Ovary (tissue), 9 donors: ENCODE results near the gene RTN4IP1. TPM values are rescaled to one million over a fixed set of nuclear protein-coding genes. Genes with fewer than 3 reads are reported as not detected.
"Not testable (repeated sequence)": the region's sequence is repeated elsewhere in the genome, so short reads cannot be mapped to it uniquely, and the experiment has no call there.

Experiments
- DNase-seq, 5 donors: peaks; one replicate each; pipeline ENCODE4 v3.0.0-alpha.2; 2019 to 2020
- H3K27ac ChIP-seq, 2 donors: fragments of 200-600 bp; one replicate each; pipeline versions ENCODE4 v1.5.1 to v1.8.0; 2019 to 2022
- H3K27me3 ChIP-seq: fragments of 200-600 bp; one replicate; pipeline ENCODE4 v1.8.0; 2022
- H3K36me3 ChIP-seq: fragments of 200-600 bp; sonication (generic); one replicate; pipeline ENCODE4 v1.5.1; 2019
- H3K4me1 ChIP-seq: one replicate; pipeline ENCODE4 v1.8.1; 2013; ENCODE audit warnings: mild to moderate bottlenecking, moderate library complexity; ENCODE audit not compliant: insufficient read depth
- H3K4me3 ChIP-seq: fragments of 200-600 bp; sonication (generic); one replicate; pipeline ENCODE4 v1.5.1; 2017
- H3K9me3 ChIP-seq, 2 donors: fragments of 200-600 bp in 1 of 2; sonication (generic) in 1 of 2; one replicate each; pipeline versions ENCODE4 v1.5.1 to v1.8.1; 2013 to 2019; ENCODE audit warnings: mild to moderate bottlenecking in 1 of 2, moderate library complexity in 1 of 2
- CTCF ChIP-seq, 3 donors: fragments of 450-650 bp in 2 of 3; fragments of 200-600 bp in 1 of 3; IDR thresholded peaks; one replicate each; pipeline versions ENCODE4 v1.5.1 to v1.8.0; 2016 to 2022; ENCODE audit warnings: antibody characterized with exemption in 3 of 3, mild to moderate bottlenecking in 1 of 3
- EP300 ChIP-seq: sonication (generic); formaldehyde crosslinking; IDR thresholded peaks from one replicate; pipeline ENCODE4 v1.6.1; 2017; ENCODE audit warnings: antibody characterized with exemption
- POLR2A ChIP-seq: fragments of 450-650 bp; IDR thresholded peaks from one replicate; pipeline ENCODE4 v1.6.1; 2017; ENCODE audit warnings: antibody characterized with exemption, mild to moderate bottlenecking, moderate library complexity
- WGBS, 3 donors: extraction: QIAGEN DNeasy Blood & Tissue Kit in 1 of 3; methylation state at CpG; one replicate each; pipeline versions ENCODE4 v1.1.5 to v1.1.7; 2013 to 2017; 5-methylcytosine and 5-hydroxymethylcytosine counted together
- intact Hi-C, 4 donors: fragments of 100-400 bp; cut with DNase I; formaldehyde crosslinking; loops; one replicate each; pipeline versions ENCODE4 v1.11.0 to v1.15.1; 2022 to 2023
- polyA plus RNA-seq, 2 donors: library from polyadenylated mRNA; stranded (reverse); fragments of 200-250 nt in 1 of 2; fragments of 350-450 nt in 1 of 2; fragmentation: Illumina TruSeq in 1 of 2; extraction: RNeasy Lipid Tissue Mini Kit (QIAGEN cat#74804) in 1 of 2; gene quantifications; one replicate each; pipeline ENCODE4 v1.2.3, GENCODE V29; 2013 to 2014
- total RNA-seq, 7 donors: library from RNA; depleted of rRNA in 2 of 7; stranded (reverse); fragments of >200 nt in 2 of 7; fragmentation: NEBNext Ultra II Directional in 3 of 7; extraction: Animal tissue kit (Norgen Biotek cat#: 25700) in 3 of 7; gene quantifications; one replicate each; pipeline versions ENCODE4 v1.1.0 to v1.2.4, GENCODE V29; 2016 to 2023
- donor health status: DM: no; HTN: no; CAD: no; lungs with moderate emphysema.
- donor health status: DM: no; HTN: no; CAD: no.
- donor health status: Bipolar disorder and iron deficiency.
- donor health status: DM: yes; HTN: yes; CAD: no.
- donor health status: DM: no; HTN: no; CAD: no.
- donor health status: DM: yes; HTN: yes; CAD: no.

RTN4IP1 gene
- total and polyA plus RNA-seq, 9 donors, result 2.0 to 5.2 (median 3.0) TPM

- DNase-seq, result no peak
- WGBS, 3 donors, result 77 to 82% (median 82%) methylated on average over 1 of the region's 1 CpG
- TF ChIP-seq POLR2A (no peak), CTCF (IDR thresholded peaks at IDR 0.05) (no peak), EP300 (no peak)
- Histone ChIP-seq H3K27ac (no peak overlapping the region), H3K27me3 (no peaks in the 10 kb centered on the region), H3K4me3 (no peak overlapping the region), H3K9me3 (no peaks in the 10 kb centered on the region), H3K36me3 (no peaks in the 10 kb centered on the region), H3K4me1 (peaks cover 3% of the 10 kb centered on the region)
- intact Hi-C loops, result no loop called here
These were observed 2.0 kb upstream of the RTN4IP1 start for GRCh38 chr6:106631346-106631745.

- Histone ChIP-seq H3K4me3 (peak overlapping the region; percentile 54), H3K4me1 (peaks cover 3% of the 10 kb centered on the region), H3K27ac (no peak overlapping the region), H3K9me3 (no peaks in the 10 kb centered on the region), H3K27me3 (no peaks in the 10 kb centered on the region), H3K36me3 (no peaks in the 10 kb centered on the region)
- intact Hi-C loops, result no loop called here
- no peak for TF ChIP-seq POLR2A
- no peak for TF ChIP-seq CTCF (IDR thresholded peaks at IDR 0.05)
- no peak for TF ChIP-seq EP300
- DNase-seq, result no peak
- whole genome bisulfite sequencing, 3 donors, result 45 to 47% (median 46%) methylated on average over 5 of the region's 5 CpGs
These were observed 1.1 kb upstream of the RTN4IP1 start for GRCh38 chr6:106630366-106630765.

- Histone ChIP-seq H3K36me3 (no peaks in the 10 kb centered on the region), H3K4me3 (peak overlapping the region; percentile 54), H3K9me3 (no peaks in the 10 kb centered on the region), H3K27me3 (no peaks in the 10 kb centered on the region), H3K4me1 (peaks cover 3% of the 10 kb centered on the region), H3K27ac (peak overlapping the region; percentile 17 to 45)
- TF ChIP-seq POLR2A (no peak), CTCF (IDR thresholded peaks at IDR 0.05) (no peak), EP300 (no peak)
- intact Hi-C loops, result no loop called here
- WGBS, 3 donors, result 0 to 1% (median 0%) methylated on average over 14 of the region's 14 CpGs
- DNase-seq, result no peak
These were observed 513 bp upstream of the RTN4IP1 start for GRCh38 chr6:106629859-106630163.

- Histone ChIP-seq H3K27ac (peak overlapping the region in 1 of 2 donors; percentile 45), H3K27me3 (no peaks in the 10 kb centered on the region), H3K9me3 (no peaks in the 10 kb centered on the region), H3K4me1 (peaks cover 3% of the 10 kb centered on the region), H3K4me3 (peak overlapping the region; percentile 54), H3K36me3 (no peaks in the 10 kb centered on the region)
- no peak for TF ChIP-seq POLR2A
- intact Hi-C loops, result no loop called here
- DNase-seq, result no peak
- 19 to 27% (median 20%) methylated on average over 7 of the region's 7 CpGs for WGBS, 3 donors
These were observed 618 bp downstream of the RTN4IP1 start for GRCh38 chr6:106628658-106629102.

GRCh38 chr6:106627760-106628159 is 1.5 kb downstream of the RTN4IP1 start:
- 87 to 93% (median 90%) methylated on average over 16 of the region's 16 CpGs for WGBS, 3 donors
- intact Hi-C loops, H3K36me3 ChIP-seq, DNase-seq, H3K9me3 ChIP-seq, H3K27ac ChIP-seq, H3K4me1 ChIP-seq, H3K4me3 ChIP-seq, H3K27me3 ChIP-seq: not testable (repeated sequence)

- H3K9me3 ChIP-seq, result no peaks in the 10 kb centered on the region
- TF ChIP-seq CTCF (IDR thresholded peaks at IDR 0.05) (no peak), EP300 (no peak), POLR2A (no peak)
- peaks cover 3% of the 10 kb centered on the region for H3K4me1 ChIP-seq
- no peak overlapping the region for H3K4me3 ChIP-seq
- intact Hi-C loops, result no loop called here
- no peak overlapping the region for H3K27ac ChIP-seq
- no peaks in the 10 kb centered on the region for H3K36me3 ChIP-seq
- 28 to 29% (median 28%) methylated on average over 2 of the region's 2 CpGs for WGBS, 3 donors
- H3K27me3 ChIP-seq, result no peaks in the 10 kb centered on the region
- DNase-seq, result no peak
These were observed 2.8 kb downstream of the RTN4IP1 start for GRCh38 chr6:106626485-106626884.
